Aortic smooth muscle cell (primary cell): Measurements from ENCODE around the gene OR1A1. TPM values are rescaled to one million over a fixed set of nuclear protein-coding genes. Genes with fewer than 3 reads are reported as not detected.

Source experiments
- total RNA-seq: library from RNA; depleted of rRNA; stranded (reverse); fragments of >200 nt; gene quantifications from 2 replicates; pipeline ENCODE4 v1.2.3, GENCODE V29; 2014

Gene OR1A1, protein sequence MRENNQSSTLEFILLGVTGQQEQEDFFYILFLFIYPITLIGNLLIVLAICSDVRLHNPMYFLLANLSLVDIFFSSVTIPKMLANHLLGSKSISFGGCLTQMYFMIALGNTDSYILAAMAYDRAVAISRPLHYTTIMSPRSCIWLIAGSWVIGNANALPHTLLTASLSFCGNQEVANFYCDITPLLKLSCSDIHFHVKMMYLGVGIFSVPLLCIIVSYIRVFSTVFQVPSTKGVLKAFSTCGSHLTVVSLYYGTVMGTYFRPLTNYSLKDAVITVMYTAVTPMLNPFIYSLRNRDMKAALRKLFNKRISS
- not detected in 2 replicates for total RNA-seq

DNA sequence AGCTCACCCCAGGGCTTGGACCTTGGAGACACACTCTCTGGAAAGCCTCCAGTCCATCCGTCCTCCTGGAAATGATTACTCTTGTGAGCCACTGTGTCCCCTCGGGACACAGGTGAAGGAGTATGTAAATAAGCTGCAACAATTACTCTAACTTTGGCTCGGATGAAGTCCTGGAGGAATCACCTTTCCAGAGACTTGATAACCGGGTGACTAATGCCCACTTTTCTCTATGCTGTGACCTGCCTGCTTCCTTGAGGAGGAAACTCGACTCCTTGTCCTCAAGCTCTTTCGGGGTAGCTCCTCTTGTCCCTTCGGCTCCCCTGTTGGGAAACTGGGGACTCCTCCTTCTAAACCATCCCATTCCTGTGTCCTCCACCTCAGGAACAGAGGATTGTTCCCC lies at the start of gene OR1A1:
OR1A1 (plus strand) TSS at position 301 of the 400 bp plus-strand sequence. CDS start 7,954 bp downstream, outside the sequence.

DNA sequence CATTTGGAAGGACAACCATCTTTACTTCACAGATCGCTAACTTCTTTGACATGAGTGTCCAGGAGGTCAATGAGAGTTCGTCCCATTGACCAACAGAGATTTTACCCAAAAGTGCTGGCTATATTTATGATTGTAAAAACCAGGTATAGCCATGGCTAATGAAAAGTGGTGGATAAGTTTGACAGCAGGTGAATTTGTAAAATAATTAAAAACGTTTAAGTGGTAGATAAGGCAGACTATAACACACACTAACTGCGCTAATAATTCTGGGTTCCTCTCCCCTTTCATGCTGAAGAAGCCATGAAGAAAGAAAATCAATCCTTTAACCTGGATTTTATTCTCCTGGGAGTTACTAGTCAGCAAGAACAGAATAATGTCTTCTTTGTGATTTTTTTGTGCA lies 10.2 kb upstream of the OR1A1 start, which contains the start of gene OR1A2:
OR1A2 (plus strand) TSS at position 301 of the 400 bp plus-strand sequence; CDS start at position 301, 0 bp downstream.

Other genes starting within 250 kb of the OR1A1 start
- not detected in 2 replicates for gene OR1D5, start 144.1 kb upstream of the OR1A1 start, total RNA-seq
- gene OR1D2, start 103.2 kb upstream of the OR1A1 start, total RNA-seq = not detected in 2 replicates
- not detected in 2 replicates for gene OR1G1, start 80.1 kb upstream of the OR1A1 start, total RNA-seq
- gene OR1A2, start 10.1 kb upstream of the OR1A1 start, total RNA-seq = not detected in 2 replicates
- 0.12 TPM in 1 of 2 replicates, not detected in the other for gene OR3A1, start 90.7 kb downstream of the OR1A1 start, total RNA-seq
- 0.06 TPM in 1 of 2 replicates, not detected in the other for gene OR3A2, start 178.6 kb downstream of the OR1A1 start, total RNA-seq
- not detected in 2 replicates for gene OR1E1, start 190.7 kb downstream of the OR1A1 start, total RNA-seq
- gene OR3A3, start 203.7 kb downstream of the OR1A1 start, total RNA-seq = not detected in 2 replicates
- gene OR1E2, start 226.2 kb downstream of the OR1A1 start, total RNA-seq = not detected in 2 replicates